ENCODE results near the gene TPSG1.
"Not testable (repeated sequence)": the region's sequence is repeated elsewhere in the genome, so short reads cannot be mapped to it uniquely, and the experiment has no call there.

TPSG1 gene

DNA sequence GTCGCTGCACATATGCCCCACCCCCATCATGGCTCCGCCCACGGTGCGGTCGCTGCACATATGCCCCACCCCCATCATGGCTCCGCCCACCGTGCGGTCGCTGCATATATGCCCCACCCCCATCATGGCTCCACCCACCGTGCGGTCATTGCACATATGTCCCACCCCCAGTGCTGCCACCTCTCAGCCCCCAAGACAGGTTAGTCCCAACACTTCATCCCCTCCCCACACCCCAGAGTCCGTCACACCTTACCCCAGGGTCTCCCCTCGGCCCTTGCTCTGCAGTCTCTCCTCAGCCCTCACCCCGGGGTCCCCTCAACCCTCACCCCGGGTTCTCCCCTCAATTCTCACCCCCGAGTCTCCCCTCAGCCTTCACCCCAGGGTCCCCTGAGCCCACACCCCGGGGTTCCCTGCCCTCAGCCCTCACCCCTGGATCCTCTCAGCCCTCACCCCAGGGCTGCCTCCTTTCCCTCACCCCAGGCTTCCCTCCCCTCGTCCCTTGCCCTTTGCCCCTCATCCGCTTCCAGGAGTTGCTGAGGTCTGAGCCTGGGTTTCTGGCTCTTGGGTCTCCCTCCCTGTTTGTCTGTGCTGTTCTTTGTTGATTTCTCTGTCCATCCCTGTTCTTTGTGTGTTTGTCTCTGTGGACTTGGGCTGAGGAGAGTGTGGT lies 25.6 kb downstream of the TPSG1 start:
- TF ChIP-seq, protein P1, sequence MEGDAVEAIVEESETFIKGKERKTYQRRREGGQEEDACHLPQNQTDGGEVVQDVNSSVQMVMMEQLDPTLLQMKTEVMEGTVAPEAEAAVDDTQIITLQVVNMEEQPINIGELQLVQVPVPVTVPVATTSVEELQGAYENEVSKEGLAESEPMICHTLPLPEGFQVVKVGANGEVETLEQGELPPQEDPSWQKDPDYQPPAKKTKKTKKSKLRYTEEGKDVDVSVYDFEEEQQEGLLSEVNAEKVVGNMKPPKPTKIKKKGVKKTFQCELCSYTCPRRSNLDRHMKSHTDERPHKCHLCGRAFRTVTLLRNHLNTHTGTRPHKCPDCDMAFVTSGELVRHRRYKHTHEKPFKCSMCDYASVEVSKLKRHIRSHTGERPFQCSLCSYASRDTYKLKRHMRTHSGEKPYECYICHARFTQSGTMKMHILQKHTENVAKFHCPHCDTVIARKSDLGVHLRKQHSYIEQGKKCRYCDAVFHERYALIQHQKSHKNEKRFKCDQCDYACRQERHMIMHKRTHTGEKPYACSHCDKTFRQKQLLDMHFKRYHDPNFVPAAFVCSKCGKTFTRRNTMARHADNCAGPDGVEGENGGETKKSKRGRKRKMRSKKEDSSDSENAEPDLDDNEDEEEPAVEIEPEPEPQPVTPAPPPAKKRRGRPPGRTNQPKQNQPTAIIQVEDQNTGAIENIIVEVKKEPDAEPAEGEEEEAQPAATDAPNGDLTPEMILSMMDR (IDR thresholded peaks at IDR 0.05) = no peak
- Mint-ChIP-seq H3K4me1 (peaks cover 25% of the 10 kb centered on the region), H3K27me3 (ENCODE audit: low read depth, poor library complexity) (no peaks in the 10 kb centered on the region), H3K27ac (peak overlapping the region; percentile 57), H3K9me3 (no peaks in the 10 kb centered on the region), H3K4me3 (no peak overlapping the region), H3K36me3 (ENCODE audit: low read depth) (peaks cover 21% of the 10 kb centered on the region)
- DNase-seq = no peak

DNA sequence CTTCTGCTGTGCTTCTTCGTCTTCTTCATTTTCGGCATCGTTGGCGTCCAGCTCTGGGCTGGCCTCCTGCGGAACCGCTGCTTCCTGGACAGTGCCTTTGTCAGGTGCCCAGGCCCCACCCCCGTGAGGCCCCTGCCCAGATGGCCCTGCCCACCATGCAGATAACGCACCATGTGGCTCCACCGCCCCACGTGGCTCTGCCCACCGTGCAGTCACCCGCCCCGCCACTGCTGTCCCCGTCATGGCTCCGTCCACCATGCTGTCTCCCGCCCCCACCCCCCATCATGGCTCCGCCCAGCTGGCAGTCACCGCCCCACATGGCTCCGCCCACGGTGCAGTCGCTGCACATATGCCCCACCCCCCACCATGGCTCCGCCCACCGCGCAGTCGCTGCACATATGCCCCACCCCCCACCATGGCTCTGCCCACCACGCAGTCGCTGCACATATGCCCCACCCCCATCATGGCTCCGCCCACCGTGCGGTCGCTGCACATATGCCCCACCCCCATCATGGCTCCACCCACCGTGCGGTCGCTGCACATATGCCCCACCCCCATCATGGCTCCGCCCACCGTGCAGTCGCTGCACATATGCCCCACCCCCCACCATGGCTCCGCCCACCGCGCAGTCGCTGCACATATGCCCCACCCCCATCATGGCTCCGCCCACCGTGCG lies 26.3 kb downstream of the TPSG1 start:
- not testable (repeated sequence) for H3K9me3 Mint-ChIP-seq; H3K4me3 Mint-ChIP-seq; DNase-seq; H3K27ac Mint-ChIP-seq; H3K27me3 Mint-ChIP-seq (ENCODE audit: low read depth, poor library complexity)
- Mint-ChIP-seq H3K4me1 (peaks cover 25% of the 10 kb centered on the region), H3K36me3 (ENCODE audit: low read depth) (peaks cover 21% of the 10 kb centered on the region)

DNA sequence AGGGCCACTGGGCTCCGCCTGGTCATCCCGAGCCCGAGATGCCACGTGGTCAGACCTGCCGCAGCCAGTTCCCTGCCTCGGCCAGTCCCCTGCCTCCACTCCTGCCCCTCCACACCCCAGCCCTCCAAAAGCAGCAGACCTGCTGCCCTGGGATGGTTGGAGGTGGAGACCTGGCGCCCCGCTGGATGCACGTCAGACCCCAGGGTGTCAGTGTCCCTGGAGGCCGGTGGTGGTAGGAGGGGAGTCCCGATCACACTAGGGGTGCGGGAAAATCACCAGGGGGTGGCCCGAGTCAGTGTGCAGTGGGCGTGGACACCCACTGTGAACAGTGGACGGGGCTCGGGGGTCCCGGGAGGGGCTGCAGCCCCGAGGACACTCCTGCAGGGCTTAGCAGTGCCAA lies 26.9 kb downstream of the TPSG1 start:
- TF ChIP-seq, protein P1 (IDR thresholded peaks at IDR 0.05) = no peak
- Mint-ChIP-seq H3K9me3 (no peaks in the 10 kb centered on the region), H3K36me3 (ENCODE audit: low read depth) (peaks cover 15% of the 10 kb centered on the region), H3K27me3 (ENCODE audit: low read depth, poor library complexity) (no peaks in the 10 kb centered on the region), H3K4me3 (no peak overlapping the region), H3K27ac (no peak overlapping the region), H3K4me1 (peaks cover 25% of the 10 kb centered on the region)
- DNase-seq = no peak

DNA sequence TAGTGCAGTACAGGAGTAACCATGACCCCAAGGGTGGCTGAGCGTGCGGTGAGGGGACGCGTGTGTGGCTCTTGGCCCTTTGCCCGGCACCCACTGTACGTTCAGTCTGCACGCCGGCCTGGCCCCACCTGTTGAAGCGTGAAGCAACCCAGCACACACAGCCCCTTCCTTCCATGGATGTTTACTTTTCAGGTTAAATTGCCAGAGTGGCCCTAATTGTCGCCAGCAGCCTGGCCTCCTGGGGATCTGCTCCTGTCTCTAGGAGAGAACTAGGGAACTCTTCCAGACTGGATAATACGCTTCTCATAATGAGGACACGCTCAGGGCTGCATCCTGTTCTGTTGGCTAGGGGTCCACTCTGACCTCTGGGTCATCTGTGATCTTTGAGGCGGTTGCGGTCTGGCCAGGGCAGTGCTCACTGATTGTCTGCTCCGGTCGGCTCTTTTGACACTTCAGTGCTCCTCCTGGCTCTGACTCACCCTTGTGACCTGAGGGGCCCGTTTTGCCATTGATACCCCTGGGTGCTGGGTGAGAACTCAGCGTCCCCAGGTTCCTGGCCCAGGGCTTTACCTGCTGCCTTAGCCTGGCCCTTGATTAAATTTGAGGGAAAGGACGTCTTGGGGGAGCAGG lies 27.7 kb downstream of the TPSG1 start:
- no peak for DNase-seq
- Mint-ChIP-seq H3K9me3 (no peaks in the 10 kb centered on the region), H3K36me3 (ENCODE audit: low read depth) (peaks cover 14% of the 10 kb centered on the region), H3K27ac (peak overlapping the region; percentile 70), H3K4me1 (peaks cover 31% of the 10 kb centered on the region), H3K27me3 (ENCODE audit: low read depth, poor library complexity) (no peaks in the 10 kb centered on the region), H3K4me3 (peak overlapping the region; percentile 62)
- TF ChIP-seq, protein P1 (IDR thresholded peaks at IDR 0.05) = no peak

DNA sequence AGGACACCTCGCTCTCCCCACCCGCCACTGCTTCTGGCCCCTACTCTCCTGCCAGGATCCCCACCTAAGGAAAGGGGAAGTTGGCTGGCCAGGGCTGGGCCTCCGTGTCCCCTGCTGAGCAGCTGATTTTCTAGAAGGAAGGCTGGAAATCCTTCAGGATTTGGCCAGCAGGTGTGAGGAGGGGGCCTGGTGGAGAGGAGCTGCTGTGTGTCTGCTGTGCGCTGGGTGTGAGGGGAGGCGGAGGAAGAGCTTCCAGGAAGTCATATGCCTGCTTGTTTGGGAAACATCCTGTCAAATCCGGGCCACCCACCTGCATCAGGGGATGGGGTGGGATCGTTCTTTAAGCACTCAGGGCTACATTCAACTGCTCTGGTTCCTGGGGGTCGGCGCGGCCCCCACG lies 28.6 kb downstream of the TPSG1 start:
- TF ChIP-seq, protein P1 (IDR thresholded peaks at IDR 0.05) = no peak
- Mint-ChIP-seq H3K4me1 (peaks cover 32% of the 10 kb centered on the region), H3K27ac (no peak overlapping the region), H3K9me3 (no peaks in the 10 kb centered on the region), H3K36me3 (ENCODE audit: low read depth) (peaks cover 12% of the 10 kb centered on the region), H3K4me3 (no peak overlapping the region), H3K27me3 (ENCODE audit: low read depth, poor library complexity) (no peaks in the 10 kb centered on the region)
- DNase-seq = no peak

DNA sequence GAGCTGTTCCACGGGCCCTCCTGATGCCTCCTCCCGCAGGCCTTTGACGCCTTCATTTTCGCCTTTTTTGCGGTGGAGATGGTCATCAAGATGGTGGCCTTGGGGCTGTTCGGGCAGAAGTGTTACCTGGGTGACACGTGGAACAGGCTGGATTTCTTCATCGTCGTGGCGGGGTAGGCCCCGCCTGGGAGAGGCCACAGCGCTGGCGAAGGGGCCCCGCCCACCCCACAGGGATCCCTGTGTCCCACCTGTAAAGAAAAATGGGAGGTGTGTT lies 29.7 kb downstream of the TPSG1 start:
- Mint-ChIP-seq H3K4me3 (no peak overlapping the region), H3K27me3 (ENCODE audit: low read depth, poor library complexity) (no peaks in the 10 kb centered on the region), H3K9me3 (no peaks in the 10 kb centered on the region), H3K4me1 (peaks cover 32% of the 10 kb centered on the region), H3K36me3 (ENCODE audit: low read depth) (peaks cover 6% of the 10 kb centered on the region), H3K27ac (no peak overlapping the region)
- DNase-seq = no peak
- TF ChIP-seq, protein P1 (IDR thresholded peaks at IDR 0.05) = no peak
